Trophoblast cell (in vitro differentiated cells and primary cell): ENCODE data around the gene CACNA2D2.

Experiments
- DNase-seq, 2 donors: peaks; one replicate each; pipeline ENCODE4 v3.0.0-alpha.2; 2016
- H2AFZ ChIP-seq: 2 replicates; pipeline ENCODE4 v1.6.1; 2013; ENCODE audit warnings: low read length, moderate library complexity, mild to moderate bottlenecking; ENCODE audit not compliant: insufficient read depth, poor library complexity
- H2AK5ac ChIP-seq: 2 replicates; pipeline ENCODE4 v1.6.1; 2013; ENCODE audit warnings: mild to moderate bottlenecking, low read length
- H2BK120ac ChIP-seq: 2 replicates; pipeline ENCODE4 v1.6.1; 2013; ENCODE audit warnings: low read length, mild to moderate bottlenecking, moderate library complexity; ENCODE audit not compliant: insufficient read depth, poor library complexity
- H2BK12ac ChIP-seq: 2 replicates; pipeline ENCODE4 v1.6.1; 2013; ENCODE audit warnings: mild to moderate bottlenecking, low read length, moderate library complexity
- H2BK5ac ChIP-seq: 2 replicates; pipeline ENCODE4 v1.6.1; 2013; ENCODE audit warnings: low read length, low read depth, moderate library complexity, mild to moderate bottlenecking; ENCODE audit not compliant: poor library complexity
- H3K14ac ChIP-seq: 2 replicates; pipeline ENCODE4 v1.6.1; 2013; ENCODE audit warnings: mild to moderate bottlenecking, low read length
- H3K18ac ChIP-seq: 2 replicates; pipeline ENCODE4 v1.6.1; 2013; ENCODE audit warnings: mild to moderate bottlenecking, low read length
- H3K23ac ChIP-seq: 2 replicates; pipeline ENCODE4 v1.6.1; 2013; ENCODE audit warnings: low read length
- H3K27ac ChIP-seq: 2 replicates; pipeline ENCODE4 v1.5.1; 2013; ENCODE audit warnings: low read depth, mild to moderate bottlenecking, inconsistent platforms, low read length, moderate library complexity
- H3K27me3 ChIP-seq: 2 replicates; pipeline ENCODE4 v1.6.1; 2013; ENCODE audit warnings: inconsistent platforms, mild to moderate bottlenecking, low read length, moderate library complexity; ENCODE audit not compliant: insufficient read depth
- H3K36me3 ChIP-seq, 2 experiments: 1 replicate in 1 of 2; 2 replicates in 1 of 2; pipeline ENCODE4 v1.6.1; 2013; ENCODE audit warnings: low read length in 2 of 2, mild to moderate bottlenecking in 2 of 2, moderate library complexity in 1 of 2; ENCODE audit not compliant: insufficient read depth in 2 of 2, control insufficient read depth in 1 of 2
- H3K4ac ChIP-seq: 2 replicates; pipeline ENCODE4 v1.6.1; 2013; ENCODE audit warnings: low read depth, mild to moderate bottlenecking, low read length, moderate library complexity
- H3K4me1 ChIP-seq, 2 experiments: 1 replicate in 1 of 2; 2 replicates in 1 of 2; pipeline ENCODE4 v1.6.1; 2013; ENCODE audit warnings: low read length in 2 of 2, mild to moderate bottlenecking in 2 of 2, moderate library complexity in 1 of 2; ENCODE audit not compliant: insufficient read depth in 2 of 2, control insufficient read depth in 1 of 2
- H3K4me2 ChIP-seq: 2 replicates; pipeline ENCODE4 v1.6.1; 2013; ENCODE audit warnings: inconsistent platforms, mild to moderate bottlenecking, low read length, moderate library complexity
- H3K4me3 ChIP-seq: 2 replicates; pipeline ENCODE4 v1.5.1; 2013; ENCODE audit warnings: mild to moderate bottlenecking, low read depth, low read length, inconsistent platforms
- H3K79me1 ChIP-seq: one replicate; pipeline ENCODE4 v1.6.1; 2013; ENCODE audit warnings: low read length
- H3K79me2 ChIP-seq: 2 replicates; pipeline ENCODE4 v1.6.1; 2013; ENCODE audit warnings: low read length, mild to moderate bottlenecking; ENCODE audit not compliant: control insufficient read depth, insufficient read depth, poor library complexity
- H3K9ac ChIP-seq: 2 replicates; pipeline ENCODE4 v1.6.1; 2013; ENCODE audit warnings: mild to moderate bottlenecking, low read length
- H3K9me3 ChIP-seq: 2 replicates; pipeline ENCODE4 v1.6.1; 2013; ENCODE audit warnings: low read depth, mild to moderate bottlenecking, control low read depth, inconsistent platforms, low read length; ENCODE audit not compliant: insufficient read depth
- H4K12ac ChIP-seq: 2 replicates; pipeline ENCODE4 v1.6.1; 2013; ENCODE audit warnings: low read depth, mild to moderate bottlenecking, low read length, moderate library complexity
- H4K8ac ChIP-seq: 2 replicates; pipeline ENCODE4 v1.6.1; 2013; ENCODE audit warnings: low read depth, mild to moderate bottlenecking, low read length, moderate library complexity
- H4K91ac ChIP-seq: one replicate; pipeline ENCODE4 v1.6.1; 2013; ENCODE audit warnings: low read depth, mild to moderate bottlenecking, low read length, moderate library complexity
- WGBS: extraction: QIAGEN DNeasy Blood & Tissue Kit; methylation state at CpG from one replicate; pipeline ENCODE4 v1.1.7; 2013; ENCODE audit warnings: missing lambda C conversion rate; ENCODE audit not compliant: insufficient read length, insufficient coverage; ENCODE audit errors: extremely low coverage; 5-methylcytosine and 5-hydroxymethylcytosine counted together

CACNA2D2 gene

DNA sequence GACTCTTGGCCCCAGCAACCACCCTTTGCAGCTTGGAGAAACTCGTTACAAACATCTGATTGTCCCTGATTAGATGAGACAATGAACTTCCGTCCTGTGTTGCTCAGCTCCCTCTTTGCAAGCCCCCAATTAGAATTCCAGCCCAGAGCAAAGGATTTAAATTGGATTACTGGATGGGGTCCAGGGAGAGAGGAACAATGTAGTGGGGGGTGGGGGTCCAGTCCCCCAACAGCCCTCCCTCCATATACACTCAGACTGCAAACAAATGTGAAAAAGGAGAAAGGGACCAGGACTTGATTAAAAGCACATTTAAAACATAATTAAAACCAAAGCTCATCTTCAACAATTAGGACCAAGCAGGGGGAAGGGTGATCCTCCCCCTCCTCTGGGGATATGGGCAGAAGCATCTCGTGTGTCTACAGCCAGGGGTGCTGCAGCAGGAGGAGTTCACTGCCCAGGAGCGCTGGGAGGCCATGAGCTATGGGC lies 72.4 kb downstream of the CACNA2D2 start:
- no peak overlapping the region for H4K12ac ChIP-seq
- no peaks in the 10 kb centered on the region for H3K79me1 ChIP-seq
- no peaks in the 10 kb centered on the region for H3K27me3 ChIP-seq
- no peak overlapping the region for H3K18ac ChIP-seq
- H2BK120ac ChIP-seq: no peak overlapping the region
- no peak overlapping the region for H4K91ac ChIP-seq
- no peak overlapping the region for H3K14ac ChIP-seq
- no peak overlapping the region for H4K8ac ChIP-seq
- no peak overlapping the region for H3K4me2 ChIP-seq
- no peak overlapping the region for H3K4me3 ChIP-seq
- no CpG with 5 or more reads among the region's 4 CpGs for whole genome bisulfite sequencing
- H3K4ac ChIP-seq: no peak overlapping the region
- no peaks in the 10 kb centered on the region for H3K9me3 ChIP-seq
- no peak overlapping the region for H3K23ac ChIP-seq
- no peak overlapping the region for H3K9ac ChIP-seq
- H2AK5ac ChIP-seq: no peak overlapping the region
- H2BK12ac ChIP-seq: no peak overlapping the region
- no peaks in the 10 kb centered on the region for H3K4me1 ChIP-seq
- no peaks in the 10 kb centered on the region for H3K79me2 ChIP-seq
- H3K27ac ChIP-seq: no peak overlapping the region
- H3K36me3 ChIP-seq: no peaks in the 10 kb centered on the region
- H2BK5ac ChIP-seq: no peak overlapping the region
- no peak for DNase-seq
- no peak overlapping the region for H2AFZ ChIP-seq

DNA sequence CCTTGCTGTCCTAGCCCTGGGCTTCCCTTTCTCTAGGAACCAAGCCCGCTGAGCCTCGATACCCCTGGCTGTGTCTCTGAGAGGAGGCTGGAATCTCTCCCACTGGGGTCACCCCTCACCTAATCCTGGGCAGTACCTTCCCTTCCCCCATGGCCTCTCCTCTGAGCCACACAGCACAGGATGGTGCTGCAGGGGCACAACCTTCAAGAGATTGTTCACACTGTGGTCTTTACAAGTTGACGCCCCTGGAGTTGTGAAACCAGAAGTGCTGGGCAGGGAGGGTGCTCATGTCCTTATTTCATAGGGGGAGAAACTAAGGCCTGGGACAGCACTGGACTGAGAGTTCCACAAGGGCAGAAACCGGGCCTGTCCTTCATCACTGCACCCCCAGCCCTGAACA lies 73.2 kb downstream of the CACNA2D2 start:
- H2AK5ac ChIP-seq: no peak overlapping the region

DNA sequence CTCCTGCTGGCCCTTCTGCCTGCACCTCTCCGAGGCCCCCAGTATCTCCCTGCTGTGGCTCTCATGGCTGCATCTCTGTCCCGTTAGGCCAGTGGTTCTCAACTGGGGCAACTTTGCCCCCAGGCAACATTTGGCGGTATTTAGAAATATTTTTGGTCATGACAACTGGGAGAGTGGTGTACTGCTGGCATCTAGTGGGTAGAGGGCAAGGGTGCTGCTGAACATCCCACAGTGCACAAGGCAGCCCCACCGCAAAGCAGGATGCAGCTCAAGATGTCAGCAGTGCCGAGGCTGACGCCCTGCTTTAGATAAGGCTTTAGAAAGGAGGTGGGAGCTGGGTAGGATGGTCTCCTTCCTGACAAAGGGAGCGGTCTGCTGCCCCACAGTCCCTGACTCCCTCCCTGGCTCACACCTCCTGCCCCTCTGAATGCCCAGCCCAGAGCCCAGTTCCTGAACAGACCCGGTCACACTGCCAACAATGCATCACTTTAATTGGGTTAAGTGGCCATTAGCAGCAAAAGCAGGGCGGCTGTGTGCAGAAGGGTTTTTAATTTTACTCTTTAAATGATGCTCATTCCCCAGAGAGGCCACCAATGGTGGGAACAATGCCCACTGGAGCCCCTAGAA lies 75.3 kb downstream of the CACNA2D2 start:
- Histone ChIP-seq H2AFZ (no peak overlapping the region), H2AK5ac (no peak overlapping the region), H2BK120ac (no peak overlapping the region), H3K14ac (no peak overlapping the region), H3K27me3 (no peaks in the 10 kb centered on the region), H3K36me3 (no peaks in the 10 kb centered on the region), H3K27ac (no peak overlapping the region), H3K18ac (no peak overlapping the region), H3K9ac (no peak overlapping the region), H2BK12ac (no peak overlapping the region), H4K91ac (no peak overlapping the region), H3K79me1 (no peaks in the 10 kb centered on the region), H3K23ac (no peak overlapping the region), H2BK5ac (no peak overlapping the region), H3K4me3 (no peak overlapping the region), H3K4me1 (no peaks in the 10 kb centered on the region), H4K8ac (no peak overlapping the region), H3K4me2 (no peak overlapping the region), H3K9me3 (no peaks in the 10 kb centered on the region), H3K79me2 (no peaks in the 10 kb centered on the region), H4K12ac (no peak overlapping the region), H3K4ac (no peak overlapping the region)
- DNase-seq: no peak
- no CpG with 5 or more reads among the region's 9 CpGs for WGBS

More for the DNA sequence above, 73.2 kb downstream of the CACNA2D2 start:
- no peak overlapping the region for H2AFZ ChIP-seq
- no peak overlapping the region for H2BK120ac ChIP-seq
- no CpG with 5 or more reads among the region's 4 CpGs for WGBS
- no peak overlapping the region for H3K27ac ChIP-seq
- no peak overlapping the region for H3K18ac ChIP-seq
- H3K4me1 ChIP-seq: no peaks in the 10 kb centered on the region
- no peak overlapping the region for H3K9ac ChIP-seq
- no peak overlapping the region for H3K14ac ChIP-seq
- no peak overlapping the region for H4K91ac ChIP-seq
- H3K9me3 ChIP-seq: no peaks in the 10 kb centered on the region
- no peak overlapping the region for H4K12ac ChIP-seq
- H3K79me2 ChIP-seq: no peaks in the 10 kb centered on the region
- H3K36me3 ChIP-seq: no peaks in the 10 kb centered on the region
- no peaks in the 10 kb centered on the region for H3K27me3 ChIP-seq
- no peak overlapping the region for H4K8ac ChIP-seq
- H3K79me1 ChIP-seq: no peaks in the 10 kb centered on the region
- no peak overlapping the region for H3K4me2 ChIP-seq
- H2BK5ac ChIP-seq: no peak overlapping the region
- no peak overlapping the region for H3K4ac ChIP-seq
- DNase-seq: no peak
- H3K23ac ChIP-seq: no peak overlapping the region
- no peak overlapping the region for H2BK12ac ChIP-seq
- no peak overlapping the region for H3K4me3 ChIP-seq

DNA sequence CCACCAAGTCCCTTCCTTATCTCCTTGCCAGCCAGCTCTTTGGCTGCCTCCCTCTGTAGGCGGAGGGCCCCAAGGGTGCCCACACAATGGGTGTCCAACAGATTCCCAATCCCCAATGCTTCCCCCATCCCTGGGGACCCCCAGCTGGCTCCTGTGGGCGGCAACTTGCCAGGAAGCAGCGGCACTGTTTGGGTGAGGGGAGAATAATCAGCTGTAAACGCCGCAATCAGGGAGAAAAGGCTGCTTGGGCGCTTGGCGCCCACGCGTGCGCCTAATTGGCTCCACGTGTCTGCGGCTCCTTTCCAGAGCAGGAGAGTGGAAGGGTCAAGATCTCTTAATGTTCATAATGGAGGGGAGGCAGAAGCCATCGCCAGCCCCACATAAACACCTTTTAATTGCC lies 76.2 kb downstream of the CACNA2D2 start:
- Histone ChIP-seq H4K12ac (no peak overlapping the region), H3K14ac (no peak overlapping the region), H3K79me2 (no peaks in the 10 kb centered on the region), H3K27me3 (no peaks in the 10 kb centered on the region), H3K27ac (no peak overlapping the region), H3K79me1 (no peaks in the 10 kb centered on the region), H3K4me2 (no peak overlapping the region), H3K36me3 (no peaks in the 10 kb centered on the region), H3K9ac (no peak overlapping the region), H2BK5ac (no peak overlapping the region), H4K91ac (no peak overlapping the region), H3K4me3 (no peak overlapping the region), H2BK12ac (no peak overlapping the region), H3K4me1 (no peaks in the 10 kb centered on the region), H3K23ac (no peak overlapping the region), H2AFZ (no peak overlapping the region), H2BK120ac (no peak overlapping the region), H4K8ac (no peak overlapping the region), H3K18ac (no peak overlapping the region), H3K4ac (no peak overlapping the region), H3K9me3 (no peaks in the 10 kb centered on the region), H2AK5ac (no peak overlapping the region)
- no peak for DNase-seq
- WGBS: no CpG with 5 or more reads among the region's 13 CpGs
